WTC11 (cell line): ENCODE results near the gene PYCR2. TPM values are rescaled to one million over a fixed set of nuclear protein-coding genes. Genes with fewer than 3 reads are reported as not detected.
A peak's percentile ranks its signal among the peaks of the same experiment; 100 is the strongest.

ENCODE experiments used
- CREM ChIP-seq: sonication (generic); formaldehyde crosslinking; IDR thresholded peaks from 2 replicates; pipeline ENCODE4 v1.8.1; 2022; ENCODE audit warnings: mild to moderate bottlenecking, missing genetic modification reagents, moderate library complexity
- EMX1 ChIP-seq: fragments of 250-450 bp; sonication (Bioruptor Pico); IDR thresholded peaks from 2 replicates; pipeline ENCODE4 v1.8.0; 2021; ENCODE audit warnings: mild to moderate bottlenecking
- ETV6 ChIP-seq: sonication (generic); formaldehyde crosslinking; IDR thresholded peaks from 2 replicates; pipeline ENCODE4 v1.8.1; 2022; ENCODE audit warnings: mild to moderate bottlenecking, missing genetic modification reagents
- GRHL2 ChIP-seq: fragments of 250-450 bp; sonication (Bioruptor Pico); IDR thresholded peaks from 2 replicates; pipeline ENCODE4 v1.8.0; 2022; ENCODE audit warnings: mild to moderate bottlenecking, moderate library complexity; ENCODE audit not compliant: insufficient replicate concordance, severe bottlenecking
- HMGXB4 ChIP-seq: sonication (generic); formaldehyde crosslinking; IDR thresholded peaks from 2 replicates; pipeline ENCODE4 v1.8.1; 2023; ENCODE audit warnings: mild to moderate bottlenecking, moderate library complexity, missing genetic modification reagents
- JAZF1 ChIP-seq: fragments of 250-450 bp; sonication (Bioruptor Pico); IDR thresholded peaks from 2 replicates; pipeline ENCODE4 v1.9.0; 2021; ENCODE audit warnings: moderate library complexity, mild to moderate bottlenecking, inconsistent platforms
- MAX ChIP-seq: sonication (generic); formaldehyde crosslinking; IDR thresholded peaks from 2 replicates; pipeline ENCODE4 v1.8.0; 2022; ENCODE audit warnings: mild to moderate bottlenecking, missing genetic modification reagents
- MYBL2 ChIP-seq: sonication (generic); formaldehyde crosslinking; IDR thresholded peaks from 2 replicates; pipeline ENCODE4 v1.8.1; 2023; ENCODE audit warnings: mild to moderate bottlenecking, moderate library complexity, missing genetic modification reagents
- NR1H2 ChIP-seq: sonication (generic); formaldehyde crosslinking; IDR thresholded peaks from 2 replicates; pipeline ENCODE4 v1.9.0; 2021; ENCODE audit warnings: mild to moderate bottlenecking, moderate library complexity, missing genetic modification reagents
- NR2C2 ChIP-seq: sonication (generic); formaldehyde crosslinking; IDR thresholded peaks from 2 replicates; pipeline ENCODE4 v1.8.0; 2022; ENCODE audit warnings: mild to moderate bottlenecking, missing genetic modification reagents
- NR3C1 ChIP-seq: sonication (generic); formaldehyde crosslinking; conservative IDR thresholded peaks from 2 replicates; pipeline ENCODE4 v1.8.1; 2023; ENCODE audit warnings: low read depth, mild to moderate bottlenecking, missing genetic modification reagents
- PREB ChIP-seq: sonication (generic); formaldehyde crosslinking; IDR thresholded peaks from 2 replicates; pipeline ENCODE4 v1.8.1; 2022; ENCODE audit warnings: mild to moderate bottlenecking, missing genetic modification reagents, moderate library complexity, borderline replicate concordance
- PRRX2 ChIP-seq: fragments of 250-450 bp; sonication (Bioruptor Pico); IDR thresholded peaks from 2 replicates; pipeline ENCODE4 v1.8.0; 2021; ENCODE audit warnings: mild to moderate bottlenecking
- RELA ChIP-seq: sonication (generic); formaldehyde crosslinking; IDR thresholded peaks from 2 replicates; pipeline ENCODE4 v1.8.1; 2022; ENCODE audit warnings: missing genetic modification reagents, mild to moderate bottlenecking, borderline replicate concordance
- TEAD4 ChIP-seq: sonication (generic); formaldehyde crosslinking; IDR thresholded peaks from 2 replicates; pipeline ENCODE4 v1.8.0; 2022; ENCODE audit warnings: mild to moderate bottlenecking, missing genetic modification reagents
- TP53 ChIP-seq: sonication (generic); formaldehyde crosslinking; IDR thresholded peaks from 2 replicates; pipeline ENCODE4 v1.8.1; 2023; ENCODE audit warnings: mild to moderate bottlenecking, missing genetic modification reagents
- USF1 ChIP-seq: sonication (generic); formaldehyde crosslinking; IDR thresholded peaks from 2 replicates; pipeline ENCODE4 v1.8.0; 2022; ENCODE audit warnings: mild to moderate bottlenecking, missing genetic modification reagents
- ZNF121 ChIP-seq: sonication (generic); formaldehyde crosslinking; IDR thresholded peaks from 2 replicates; pipeline ENCODE4 v1.8.0; 2023; ENCODE audit warnings: missing genetic modification reagents
- ZNF138 ChIP-seq: sonication (generic); formaldehyde crosslinking; conservative IDR thresholded peaks from 2 replicates; pipeline ENCODE4 v1.8.1; 2022; ENCODE audit warnings: mild to moderate bottlenecking, moderate library complexity, missing genetic modification reagents
- ZNF281 ChIP-seq: sonication (generic); formaldehyde crosslinking; IDR thresholded peaks from 2 replicates; pipeline ENCODE4 v1.8.0; 2023; ENCODE audit warnings: mild to moderate bottlenecking, missing genetic modification reagents
- ZNF416 ChIP-seq: fragments of 250-450 bp; sonication (Bioruptor Pico); IDR thresholded peaks from 2 replicates; pipeline ENCODE4 v1.9.0; 2021; ENCODE audit warnings: mild to moderate bottlenecking, inconsistent platforms
- total RNA-seq: library from RNA; stranded (reverse); gene quantifications from 3 replicates; pipeline ENCODE4 v1.2.3, GENCODE V29; 2021

Gene PYCR2
- total RNA-seq, 1 experiment from 2014 or later = 86.0 TPM

- TF ChIP-seq RELA (CRISPR knock-in tag) = no peak
- no peak for TF ChIP-seq ZNF416 (CRISPR knock-in tag)
- 0 out of 2 replicates have a peak, but pooled peaks have one; percentile 64 for TF ChIP-seq ZNF138 (CRISPR knock-in tag)
- peak; percentile 62 for TF ChIP-seq MAX (CRISPR knock-in tag)
- peak; percentile 66; the same call in 1 of the 2 replicates for TF ChIP-seq HMGXB4 (CRISPR knock-in tag)
- no peak for TF ChIP-seq PRRX2 (CRISPR knock-in tag)
- TF ChIP-seq JAZF1 (CRISPR knock-in tag) = no peak
- peak; percentile 77; the same call in 1 of the 2 replicates for TF ChIP-seq TP53 (CRISPR knock-in tag)
- no peak for TF ChIP-seq GRHL2 (CRISPR knock-in tag)
- TF ChIP-seq NR1H2 (CRISPR knock-in tag) = no peak
- 0 out of 2 replicates have a peak, but pooled peaks have one; percentile 17 for TF ChIP-seq CREM (CRISPR knock-in tag)
- TF ChIP-seq MYBL2 (CRISPR knock-in tag) = no peak
- TF ChIP-seq EMX1 (CRISPR knock-in tag) = no peak
- TF ChIP-seq ZNF281 (CRISPR knock-in tag) = no peak
- 0 out of 2 replicates have a peak, but pooled peaks have one; percentile 46 for TF ChIP-seq NR3C1 (CRISPR knock-in tag)
- no peak for TF ChIP-seq NR2C2 (CRISPR knock-in tag)
- no peak for TF ChIP-seq ZNF121 (CRISPR knock-in tag)
- no peak for TF ChIP-seq TEAD4 (CRISPR knock-in tag)
- no peak for TF ChIP-seq PREB
- TF ChIP-seq USF1 = no peak
- TF ChIP-seq ETV6 (CRISPR knock-in tag) = no peak
These were observed 12.6 kb downstream of the PYCR2 start (continued) for GRCh38 chr1:225911191-225912130.
